Suppressor macrophage treated with lipopolysaccharide for 4 hours (primary cell): Measurements from ENCODE around the gene TRAPPC3.

Source experiments
- DNase-seq: peaks from one replicate; pipeline ENCODE4 v3.0.0-alpha.2; 2020

The TRAPPC3 gene

GRCh38 chr1:36097693-36098585 lies 51.3 kb downstream of the TRAPPC3 start:
- DNase-seq: no peak

GRCh38 chr1:36096500-36097432 lies 52.5 kb downstream of the TRAPPC3 start:
- no peak for DNase-seq

- peak; percentile 46 for DNase-seq
Measured at GRCh38 chr1:36095760-36096405, 53.4 kb downstream of the TRAPPC3 start.

GRCh38 chr1:36094621-36095061 lies 54.6 kb downstream of the TRAPPC3 start:
- DNase-seq: no peak

- no peak for DNase-seq
Measured at GRCh38 chr1:36093929-36094328, 55.4 kb downstream of the TRAPPC3 start.

GRCh38 chr1:36093226-36093625 lies 56.1 kb downstream of the TRAPPC3 start:
- no peak for DNase-seq

- no peak for DNase-seq
Measured at GRCh38 chr1:36092798-36093185, 56.5 kb downstream of the TRAPPC3 start.

- DNase-seq: no peak
Measured at GRCh38 chr1:36092166-36092797, 57.0 kb downstream of the TRAPPC3 start.

- no peak for DNase-seq
Measured at GRCh38 chr1:36091698-36092097, 57.6 kb downstream of the TRAPPC3 start.

- no peak for DNase-seq
Measured at GRCh38 chr1:36091141-36091540, 58.1 kb downstream of the TRAPPC3 start.

GRCh38 chr1:36089393-36090121 lies 59.7 kb downstream of the TRAPPC3 start:
- peak; percentile 92 for DNase-seq

- DNase-seq: peak; percentile 95
Measured at GRCh38 chr1:36088577-36089392, 60.5 kb downstream of the TRAPPC3 start, which contains the start of gene ADPRS. TSS of gene ADPRS (plus strand) at chr1:36088892. CDS start at chr1:36088905, 13 bp downstream.

GRCh38 chr1:36088265-36088576 lies 61.1 kb downstream of the TRAPPC3 start:
- DNase-seq: no peak

- DNase-seq: no peak
Measured at GRCh38 chr1:36087233-36088123, 61.8 kb downstream of the TRAPPC3 start.
